Endodermal cell (in vitro differentiated cells): ENCODE data around the gene PLA2G3. TPM values are rescaled to one million over a fixed set of nuclear protein-coding genes. Genes with fewer than 3 reads are reported as not detected.

ENCODE experiments used
- DNase-seq: peaks from one replicate; pipeline ENCODE4 v3.0.0-alpha.2; 2017
- H3K27ac ChIP-seq: 2 replicates; pipeline ENCODE4 v1.5.1; 2013; ENCODE audit warnings: mild to moderate bottlenecking, low read depth, low read length, moderate library complexity
- H3K27me3 ChIP-seq: 2 replicates; pipeline ENCODE4 v1.6.1; 2013; ENCODE audit warnings: mild to moderate bottlenecking, low read length, moderate library complexity; ENCODE audit not compliant: insufficient read depth, control insufficient read depth, poor library complexity, severe bottlenecking
- H3K36me3 ChIP-seq: 2 replicates; pipeline ENCODE4 v1.7.0; 2013; ENCODE audit warnings: mild to moderate bottlenecking, low read length, moderate library complexity; ENCODE audit not compliant: control insufficient read depth, insufficient read depth
- H3K4me1 ChIP-seq: one replicate; pipeline ENCODE4 v1.7.0; 2013; ENCODE audit warnings: low read length; ENCODE audit not compliant: control insufficient read depth, insufficient read depth
- H3K4me3 ChIP-seq: 2 replicates; pipeline ENCODE4 v1.5.1; 2013; ENCODE audit warnings: mild to moderate bottlenecking, low read length, moderate library complexity
- H3K9ac ChIP-seq: 2 replicates; pipeline ENCODE4 v1.6.1; 2013; ENCODE audit warnings: mild to moderate bottlenecking, low read length, moderate library complexity; ENCODE audit not compliant: poor library complexity, severe bottlenecking; ENCODE audit errors: extremely low read depth
- H3K9me3 ChIP-seq: 2 replicates; pipeline ENCODE4 v1.6.1; 2013; ENCODE audit warnings: mild to moderate bottlenecking, low read length, moderate library complexity; ENCODE audit not compliant: control insufficient read depth
- H3K27ac Mint-ChIP-seq: 2 replicates; pipeline ENCODE4 v1.8.0; 2020; ENCODE audit warnings: mixed read lengths
- H3K27me3 Mint-ChIP-seq: 2 replicates; pipeline ENCODE4 v1.8.0; 2021; ENCODE audit warnings: mild to moderate bottlenecking, mixed read lengths; ENCODE audit not compliant: insufficient read depth
- H3K36me3 Mint-ChIP-seq: 2 replicates; pipeline ENCODE4 v1.8.0; 2020; ENCODE audit warnings: low read depth, mixed read lengths
- H3K4me1 Mint-ChIP-seq: 2 replicates; pipeline ENCODE4 v1.8.0; 2020; ENCODE audit warnings: mixed read lengths
- H3K4me3 Mint-ChIP-seq: 2 replicates; pipeline ENCODE4 v1.8.0; 2020; ENCODE audit warnings: mild to moderate bottlenecking, moderate library complexity, mixed read lengths
- H3K9me3 Mint-ChIP-seq: 2 replicates; pipeline ENCODE4 v1.8.0; 2020; ENCODE audit warnings: mild to moderate bottlenecking, mixed read lengths
- CTCF ChIP-seq: fragments of 200-600 bp; sonication (generic); conservative IDR thresholded peaks from 2 replicates; pipeline ENCODE4 v1.5.0; 2021; ENCODE audit warnings: antibody characterized with exemption, mild to moderate bottlenecking
- WGBS, 2 experiments: methylation state at CpG; one replicate each; pipeline versions ENCODE4 v1.1.5 to v1.1.7; 2013; ENCODE audit warnings: missing lambda C conversion rate in 2 of 2, mixed read lengths in 1 of 2; ENCODE audit not compliant: insufficient coverage in 1 of 2, insufficient read length in 1 of 2; 5-methylcytosine and 5-hydroxymethylcytosine counted together
- total RNA-seq, 2 donors: library from RNA; stranded (reverse); fragmentation: NEBNext Ultra II Directional in 1 of 2; extraction: Animal tissue kit (Norgen Biotek cat#: 25700) in 1 of 2; gene quantifications; 2 replicates in 1 of 2; 3 replicates in 1 of 2; pipeline ENCODE4 v1.2.1, GENCODE V29; 2021

PLA2G3 gene
- total RNA-seq, 2 donors from 2014 or later: 4.1 to 4.6 TPM

GRCh38 chr22:31141551-31141950 lies 1.2 kb upstream of the PLA2G3 start:
- H3K4me1 Mint-ChIP-seq: peaks cover 7% of the 10 kb centered on the region
- peak; percentile 36 for DNase-seq
- Histone ChIP-seq H3K36me3 (no peaks in the 10 kb centered on the region), H3K27ac (no peak overlapping the region), H3K4me1 (no peaks in the 10 kb centered on the region), H3K9me3 (peaks cover 9% of the 10 kb centered on the region), H3K27me3 (no peaks in the 10 kb centered on the region), H3K4me3 (no peak overlapping the region), H3K9ac (no peak overlapping the region)
- H3K36me3 Mint-ChIP-seq: no peaks in the 10 kb centered on the region
- H3K27me3 Mint-ChIP-seq: peaks cover 18% of the 10 kb centered on the region
- H3K9me3 Mint-ChIP-seq: peaks cover 15% of the 10 kb centered on the region
- H3K27ac Mint-ChIP-seq: no peak overlapping the region
- no peak overlapping the region for H3K4me3 Mint-ChIP-seq
- WGBS, 2 experiments: 88 to 93% methylated on average over 1 to 2 of the region's 2 CpGs
- TF ChIP-seq CTCF: no peak

DNA sequence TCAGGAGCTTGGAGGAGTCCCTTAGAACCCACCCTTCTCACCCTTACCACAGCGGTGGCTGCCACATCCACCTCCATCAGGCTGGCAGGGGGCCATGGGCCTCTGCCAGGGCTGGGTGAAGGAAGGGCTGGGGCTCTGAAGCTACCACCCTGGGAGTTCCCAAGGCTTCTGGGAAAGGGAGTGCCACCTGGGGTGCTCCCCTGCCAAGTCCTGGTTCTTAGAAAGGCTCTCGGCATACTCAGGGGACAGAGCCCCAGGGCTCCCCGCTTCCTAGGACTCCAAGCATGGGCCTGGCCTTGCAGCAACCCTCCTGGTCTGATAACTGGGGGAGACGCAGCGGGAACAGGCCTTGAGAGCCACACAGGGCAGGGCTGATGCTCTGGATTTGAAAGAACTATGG lies 438 bp upstream of the PLA2G3 start:
- no peak overlapping the region for H3K27ac Mint-ChIP-seq
- H3K9ac ChIP-seq: no peak overlapping the region
- no peak for TF ChIP-seq CTCF
- no peak overlapping the region for H3K4me3 ChIP-seq
- H3K27ac ChIP-seq: peak overlapping the region; percentile 78
- no peaks in the 10 kb centered on the region for H3K36me3 Mint-ChIP-seq
- DNase-seq: no peak
- H3K9me3 Mint-ChIP-seq: peaks cover 11% of the 10 kb centered on the region
- no peaks in the 10 kb centered on the region for H3K4me1 ChIP-seq
- H3K27me3 ChIP-seq: no peaks in the 10 kb centered on the region
- H3K4me3 Mint-ChIP-seq: no peak overlapping the region
- 88 to 100% methylated on average over 2 to 5 of the region's 5 CpGs for WGBS, 2 experiments
- H3K27me3 Mint-ChIP-seq: peaks cover 18% of the 10 kb centered on the region
- peaks cover 7% of the 10 kb centered on the region for H3K9me3 ChIP-seq
- H3K36me3 ChIP-seq: no peaks in the 10 kb centered on the region
- peaks cover 7% of the 10 kb centered on the region for H3K4me1 Mint-ChIP-seq

- H3K27ac ChIP-seq: no peak overlapping the region
- Mint-ChIP-seq H3K27ac (no peak overlapping the region), H3K4me3 (peak overlapping the region; percentile 49), H3K36me3 (no peaks in the 10 kb centered on the region), H3K9me3 (no peaks in the 10 kb centered on the region), H3K27me3 (peaks cover 9% of the 10 kb centered on the region), H3K4me1 (peaks cover 7% of the 10 kb centered on the region)
- H3K9ac ChIP-seq: no peak overlapping the region
- H3K36me3 ChIP-seq: no peaks in the 10 kb centered on the region
- H3K27me3 ChIP-seq: no peaks in the 10 kb centered on the region
- no peaks in the 10 kb centered on the region for H3K9me3 ChIP-seq
- 87 to 100% methylated on average over 2 to 3 of the region's 3 CpGs for WGBS, 2 experiments
- TF ChIP-seq CTCF: no peak
- no peaks in the 10 kb centered on the region for H3K4me1 ChIP-seq
- no peak overlapping the region for H3K4me3 ChIP-seq
- no peak for DNase-seq
These were observed 1.2 kb downstream of the PLA2G3 start for GRCh38 chr22:31139066-31139465.
